Small intestine (tissue), 7 donors: Measurements from ENCODE around the gene FAM83D. TPM values are rescaled to one million over a fixed set of nuclear protein-coding genes. Genes with fewer than 3 reads are reported as not detected.
A peak's percentile ranks its signal among the peaks of the same experiment; 100 is the strongest.

Experiments used
- DNase-seq, 2 donors: peaks; one replicate each; pipeline versions ENCODE4 v3.0.0 to v3.0.0-alpha.2; 2013
- FAIRE-seq: peaks from 2 replicates; lab custom pipeline; 2012; peaks lifted over from hg19 to GRCh38; lab: Jason Lieb, UNC
- H3K27ac ChIP-seq, 3 donors: one replicate each; pipeline ENCODE4 v1.5.1; 2013; ENCODE audit warnings: low read length in 2 of 3, mild to moderate bottlenecking in 2 of 3, control low read depth in 1 of 3, inconsistent platforms in 1 of 3, low read depth in 1 of 3, moderate library complexity in 1 of 3
- H3K27me3 ChIP-seq, 3 donors: one replicate each; pipeline ENCODE4 v1.6.1; 2013; ENCODE audit warnings: low read length in 3 of 3, inconsistent platforms in 1 of 3; ENCODE audit not compliant: control insufficient read depth in 3 of 3, insufficient read depth in 3 of 3
- H3K36me3 ChIP-seq, 3 donors: one replicate each; pipeline ENCODE4 v1.6.1; 2013; ENCODE audit warnings: low read length in 3 of 3, inconsistent platforms in 1 of 3, low read depth in 1 of 3, mild to moderate bottlenecking in 1 of 3, moderate library complexity in 1 of 3; ENCODE audit not compliant: control insufficient read depth in 3 of 3, insufficient read depth in 2 of 3
- H3K4me1 ChIP-seq, 3 donors: one replicate each; pipeline ENCODE4 v1.6.1; 2013; ENCODE audit warnings: low read length in 2 of 3, inconsistent platforms in 1 of 3, low read depth in 1 of 3, mild to moderate bottlenecking in 1 of 3, moderate library complexity in 1 of 3; ENCODE audit not compliant: control insufficient read depth in 3 of 3, insufficient read depth in 2 of 3
- H3K4me3 ChIP-seq, 3 donors: one replicate each; pipeline ENCODE4 v1.5.1; 2013; ENCODE audit warnings: low read length in 3 of 3, control low read depth in 1 of 3, inconsistent platforms in 1 of 3, low read depth in 1 of 3, mild to moderate bottlenecking in 1 of 3, moderate library complexity in 1 of 3
- H3K9me3 ChIP-seq, 2 donors: one replicate each; pipeline ENCODE4 v1.6.1; 2013; ENCODE audit warnings: low read depth in 1 of 2, low read length in 1 of 2; ENCODE audit not compliant: control insufficient read depth in 2 of 2, insufficient read depth in 1 of 2
- WGBS, 3 donors: extraction: QIAGEN DNeasy Blood & Tissue Kit; methylation state at CpG; one replicate each; pipeline ENCODE4 v1.1.7; 2013; 5-methylcytosine and 5-hydroxymethylcytosine counted together
- polyA plus RNA-seq, 4 donors: library from polyadenylated mRNA; stranded (reverse) in 3 of 4; unstranded in 1 of 4; fragments of 200-250 nt in 3 of 4; fragments of 120-200 nt in 1 of 4; gene quantifications; one replicate each; pipeline versions ENCODE4 v1.2.1 to v1.2.3, GENCODE V29; 2013
- donor health status: healthy with polysubstance abuse.
- donor health status: control.
- donor health status: control.
- donor health status: Bipolar disorder and iron deficiency.
- donor health status: healthy.

Gene FAM83D
- polyA plus RNA-seq, 4 donors: 1.1 to 11.6 (median 4.5) TPM

DNA sequence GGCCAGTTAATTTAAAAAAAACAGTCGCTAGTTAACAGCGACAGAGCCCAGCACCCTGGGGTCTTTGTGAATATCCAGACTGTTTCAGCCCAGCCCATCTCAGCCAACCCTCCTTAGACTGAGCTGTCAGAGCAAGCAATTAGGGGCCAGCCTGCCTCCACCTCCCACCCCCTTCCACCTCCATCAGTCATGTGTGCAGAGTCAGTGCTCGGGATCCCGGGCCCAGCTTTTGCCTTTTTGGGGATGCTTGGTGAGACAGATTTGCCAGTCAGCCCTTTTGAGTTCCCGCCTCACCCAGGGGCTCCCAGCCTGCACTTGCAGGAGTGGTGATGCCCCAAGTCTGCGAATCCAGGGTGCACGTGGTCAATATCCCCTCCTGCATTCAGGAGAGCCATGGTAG, 6.5 kb upstream of the FAM83D start:
- Histone ChIP-seq H3K36me3 (no peaks in the 10 kb centered on the region), H3K27ac (no peak overlapping the region), H3K4me1 (no peaks in the 10 kb centered on the region), H3K27me3 (peaks cover 0 to 4% (median 0%) of the 10 kb centered on the region in 3 donors), H3K9me3 (no peaks in the 10 kb centered on the region), H3K4me3 (no peak overlapping the region)
- 81 to 86% (median 86%) methylated on average over 7 of the region's 7 CpGs for WGBS, 3 donors
- no peak for DNase-seq
- FAIRE-seq: no peak

DNA sequence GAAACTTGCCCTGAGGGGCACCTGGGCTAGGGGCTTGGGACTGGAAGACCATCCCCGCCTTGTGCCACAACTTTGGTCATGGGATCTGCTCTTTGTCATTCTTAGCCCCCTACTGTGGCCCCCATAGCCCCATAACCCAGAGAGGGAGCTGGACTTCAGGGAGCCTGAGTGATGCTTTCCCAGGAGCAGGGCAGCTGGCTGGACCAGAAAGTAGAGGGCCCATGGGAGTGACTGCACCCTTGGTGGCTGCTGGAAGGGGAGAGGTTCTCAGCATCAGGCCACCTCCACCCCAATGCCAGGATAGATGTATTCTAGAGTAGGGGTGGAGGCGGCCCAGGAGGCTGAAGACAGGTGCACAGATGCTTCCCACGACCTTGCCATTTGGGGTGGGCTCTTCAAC, 5.8 kb upstream of the FAM83D start:
- Histone ChIP-seq H3K27me3 (peaks cover 0 to 4% (median 0%) of the 10 kb centered on the region in 3 donors), H3K9me3 (no peaks in the 10 kb centered on the region), H3K4me1 (no peaks in the 10 kb centered on the region), H3K27ac (no peak overlapping the region), H3K4me3 (no peak overlapping the region), H3K36me3 (no peaks in the 10 kb centered on the region)
- DNase-seq: no peak
- WGBS, 3 donors: 53 to 77% (median 62%) methylated on average over 3 of the region's 3 CpGs
- FAIRE-seq: no peak

DNA sequence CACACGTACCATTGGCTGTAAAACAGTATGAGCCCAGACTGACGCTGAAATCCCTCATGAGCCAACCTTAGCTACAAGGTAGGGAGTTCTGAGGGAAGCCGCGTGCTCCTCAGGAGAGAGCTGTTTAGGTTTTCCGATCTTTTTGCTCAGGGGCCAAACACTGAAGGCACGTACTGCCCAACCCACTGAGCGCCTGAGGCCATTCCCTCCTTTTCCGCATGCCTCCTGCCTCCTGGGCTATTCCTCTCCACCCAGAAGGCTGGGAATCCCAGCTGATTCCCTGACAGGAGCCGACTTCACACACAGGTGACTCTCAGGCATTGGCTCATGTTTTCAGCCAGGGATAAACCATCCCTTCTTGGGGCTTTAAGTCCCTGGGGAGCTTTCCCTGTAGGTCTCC, 5.4 kb upstream of the FAM83D start:
- 83 to 89% (median 86%) methylated on average over 9 of the region's 9 CpGs for WGBS, 3 donors

DNA sequence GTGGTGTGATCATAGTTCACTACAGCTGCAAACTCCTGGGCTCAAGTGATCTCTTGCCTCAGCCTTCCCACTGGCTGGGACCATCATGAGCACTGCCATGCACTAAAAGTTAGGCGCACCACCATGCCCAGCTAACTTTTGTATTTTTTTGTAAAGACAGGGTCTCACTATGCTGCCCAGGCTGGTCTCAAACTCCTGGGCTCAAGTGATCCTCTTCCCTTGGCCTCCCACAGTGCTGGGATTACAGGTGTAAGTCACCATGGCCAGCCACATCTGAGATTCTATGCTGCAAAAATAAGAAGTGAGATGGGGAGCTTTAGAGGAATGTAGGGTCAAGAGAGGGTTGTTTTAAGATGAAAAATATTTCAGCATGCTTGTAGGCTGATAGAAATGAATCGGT, 1.5 kb upstream of the FAM83D start:
- FAIRE-seq (no peak), DNase-seq (no peak)
- WGBS, 3 donors: 92 to 98% (median 98%) methylated on average over 2 of the region's 2 CpGs
- Histone ChIP-seq H3K27me3 (peaks cover 0 to 4% (median 0%) of the 10 kb centered on the region in 3 donors), H3K9me3 (no peaks in the 10 kb centered on the region), H3K27ac (no peak overlapping the region), H3K4me1 (no peaks in the 10 kb centered on the region), H3K4me3 (no peak overlapping the region), H3K36me3 (no peaks in the 10 kb centered on the region)

More for the DNA sequence above, 5.4 kb upstream of the FAM83D start:
- Histone ChIP-seq H3K4me3 (no peak overlapping the region), H3K36me3 (no peaks in the 10 kb centered on the region), H3K4me1 (no peaks in the 10 kb centered on the region), H3K9me3 (no peaks in the 10 kb centered on the region), H3K27ac (no peak overlapping the region), H3K27me3 (peaks cover 0 to 4% (median 0%) of the 10 kb centered on the region in 3 donors)
- DNase-seq (no peak), FAIRE-seq (no peak)

DNA sequence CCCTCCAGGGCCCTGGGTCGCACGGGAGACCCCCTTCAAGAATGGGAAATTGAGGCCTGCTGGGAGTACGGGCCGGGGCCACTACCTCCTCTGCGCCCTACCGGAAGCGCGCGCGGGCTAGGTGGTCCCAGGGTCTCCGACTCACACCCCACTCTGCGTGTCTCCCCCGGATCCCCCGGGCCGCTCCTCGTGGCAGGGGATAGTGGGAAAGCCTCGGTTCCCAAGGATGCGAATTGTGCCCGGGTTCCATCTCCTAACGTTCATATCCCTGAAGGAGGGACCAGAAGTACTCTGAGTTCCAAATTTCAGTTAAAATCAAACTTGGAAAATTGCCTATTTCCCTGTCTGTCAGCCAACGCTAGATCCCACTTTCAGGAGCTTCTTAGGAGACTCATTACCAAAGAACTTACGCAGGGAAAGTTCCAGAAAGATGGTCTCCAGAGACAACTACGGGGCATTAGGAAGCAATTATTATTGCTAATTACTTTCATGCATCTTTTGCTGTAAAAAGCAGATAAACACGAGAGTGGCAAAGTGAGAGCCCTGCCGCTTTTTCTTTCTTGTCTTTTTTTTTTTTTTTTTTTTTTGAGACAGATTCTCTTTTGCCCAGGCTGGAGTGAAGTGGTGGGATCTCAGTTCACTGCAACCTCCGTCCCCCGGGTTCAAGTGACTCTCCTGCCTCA, 858 bp downstream of the FAM83D start:
- FAIRE-seq: no peak
- H3K27me3 ChIP-seq: no peaks in the 10 kb centered on the region

DNA sequence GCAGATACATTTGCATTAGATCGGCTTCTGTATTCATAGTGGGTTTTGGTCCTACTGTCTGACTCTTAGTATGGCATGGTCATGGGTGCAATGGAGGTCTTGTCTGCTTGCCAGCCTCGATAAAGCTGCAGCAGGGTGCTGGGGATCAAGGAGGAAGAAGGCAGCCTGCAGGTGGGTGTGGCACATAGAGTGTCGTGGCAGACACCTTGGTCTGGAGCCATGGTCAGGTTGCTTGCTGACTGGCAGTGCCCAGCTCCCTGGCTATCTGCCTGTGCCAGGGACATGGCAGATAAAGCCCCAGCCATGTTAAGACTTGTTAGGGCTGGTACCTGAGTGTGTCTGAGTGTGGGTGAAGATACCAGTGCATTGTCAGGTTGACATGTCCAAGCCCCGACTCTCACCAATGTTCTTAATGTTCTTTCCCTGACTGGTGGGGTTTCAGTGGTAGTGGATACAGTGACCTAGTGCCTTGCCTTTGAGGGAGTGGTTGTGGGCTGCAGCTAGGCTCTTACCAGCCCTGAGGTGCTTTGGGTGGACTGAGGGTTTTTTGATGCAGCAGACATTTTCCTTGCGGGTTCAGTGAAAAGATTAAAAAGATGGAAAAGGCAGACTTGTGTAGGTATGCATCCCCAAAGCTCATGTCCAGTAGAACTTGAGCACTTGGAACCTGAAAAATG, 1.8 kb downstream of the FAM83D start:
- Histone ChIP-seq H3K27me3 (no peaks in the 10 kb centered on the region), H3K9me3 (no peaks in the 10 kb centered on the region), H3K4me3 (peak overlapping the region in 1 of 3 donors; percentile 59), H3K4me1 (no peaks in the 10 kb centered on the region), H3K27ac (no peak overlapping the region), H3K36me3 (no peaks in the 10 kb centered on the region)
- FAIRE-seq: no peak
- WGBS, 3 donors: 53 to 62% (median 57%) methylated on average over 5 of the region's 5 CpGs
- DNase-seq: peak; percentile 10 to 57

More for the DNA sequence above, 858 bp downstream of the FAM83D start:
- Histone ChIP-seq H3K4me1 (no peaks in the 10 kb centered on the region), H3K4me3 (peak overlapping the region; percentile 58 to 74 (median 59)), H3K36me3 (no peaks in the 10 kb centered on the region), H3K27ac (peak overlapping the region in 1 of 3 donors; percentile 63), H3K9me3 (no peaks in the 10 kb centered on the region)
- peak in 1 of 2 donors; percentile 11 for DNase-seq
- 6 to 8% (median 6%) methylated on average over 20 to 27 of the region's 27 CpGs for WGBS, 3 donors

DNA sequence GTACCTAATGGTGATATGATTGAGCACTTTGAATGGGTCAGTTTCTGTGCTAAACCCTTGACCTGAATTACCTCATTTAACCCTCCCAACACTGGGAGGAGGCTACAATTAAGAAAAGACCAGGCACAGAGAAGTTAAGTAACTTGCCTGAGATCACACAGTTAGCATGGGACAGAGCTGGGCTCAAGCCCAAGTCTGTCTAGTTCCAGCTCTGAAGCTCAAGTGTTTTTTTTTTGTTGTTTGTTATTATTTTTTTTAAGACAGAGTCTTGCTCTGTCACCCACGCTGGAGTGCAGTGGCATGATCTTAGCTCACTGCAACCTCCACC, 4.0 kb downstream of the FAM83D start:
- H3K9me3 ChIP-seq: no peaks in the 10 kb centered on the region
- WGBS, 3 donors: 86 to 88% (median 88%) methylated on average over 1 of the region's 1 CpG
- no peak overlapping the region for H3K4me3 ChIP-seq
- no peaks in the 10 kb centered on the region for H3K4me1 ChIP-seq
- no peaks in the 10 kb centered on the region for H3K27me3 ChIP-seq
- H3K27ac ChIP-seq: no peak overlapping the region
- DNase-seq (no peak), FAIRE-seq (no peak)
- no peaks in the 10 kb centered on the region for H3K36me3 ChIP-seq

DNA sequence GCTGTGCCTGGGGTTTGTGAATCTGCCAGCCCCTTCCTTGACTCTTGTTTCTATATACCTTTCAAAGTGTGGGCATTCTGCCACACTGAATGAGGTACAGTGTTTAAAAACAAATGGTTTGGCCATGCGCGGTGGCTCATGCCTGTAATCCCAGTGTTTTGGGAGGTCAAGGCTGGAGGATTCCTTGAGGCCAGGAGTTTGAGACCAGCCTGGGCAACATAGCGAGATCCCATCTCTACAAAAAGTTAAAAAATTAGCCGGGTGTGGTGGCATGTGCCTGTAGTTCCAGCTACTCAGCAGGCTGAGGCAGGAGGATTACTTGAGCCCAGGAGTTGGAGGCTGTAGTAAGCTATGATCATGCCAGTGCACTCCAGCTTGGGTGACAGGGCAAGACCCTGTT, 5.8 kb downstream of the FAM83D start:
- DNase-seq: no peak
- Histone ChIP-seq H3K36me3 (no peaks in the 10 kb centered on the region), H3K4me1 (no peaks in the 10 kb centered on the region), H3K9me3 (no peaks in the 10 kb centered on the region), H3K4me3 (no peak overlapping the region), H3K27me3 (no peaks in the 10 kb centered on the region), H3K27ac (no peak overlapping the region)
- WGBS, 3 donors: 96 to 97% (median 97%) methylated on average over 4 of the region's 4 CpGs
- FAIRE-seq: no peak
